HG03432 (cell line): ENCODE data around the gene KIFC3.
"Not testable (repeated sequence)": the region's sequence is repeated elsewhere in the genome, so short reads cannot be mapped to it uniquely, and the experiment has no call there.

Source experiments
- ATAC-seq: cut with Tn5 transposase; IDR thresholded peaks from one replicate; pipeline ENCODE4 v1.9.1; 2021; ENCODE audit warnings: mild to moderate bottlenecking, moderate library complexity; ENCODE audit not compliant: unreplicated experiment

Gene KIFC3

DNA sequence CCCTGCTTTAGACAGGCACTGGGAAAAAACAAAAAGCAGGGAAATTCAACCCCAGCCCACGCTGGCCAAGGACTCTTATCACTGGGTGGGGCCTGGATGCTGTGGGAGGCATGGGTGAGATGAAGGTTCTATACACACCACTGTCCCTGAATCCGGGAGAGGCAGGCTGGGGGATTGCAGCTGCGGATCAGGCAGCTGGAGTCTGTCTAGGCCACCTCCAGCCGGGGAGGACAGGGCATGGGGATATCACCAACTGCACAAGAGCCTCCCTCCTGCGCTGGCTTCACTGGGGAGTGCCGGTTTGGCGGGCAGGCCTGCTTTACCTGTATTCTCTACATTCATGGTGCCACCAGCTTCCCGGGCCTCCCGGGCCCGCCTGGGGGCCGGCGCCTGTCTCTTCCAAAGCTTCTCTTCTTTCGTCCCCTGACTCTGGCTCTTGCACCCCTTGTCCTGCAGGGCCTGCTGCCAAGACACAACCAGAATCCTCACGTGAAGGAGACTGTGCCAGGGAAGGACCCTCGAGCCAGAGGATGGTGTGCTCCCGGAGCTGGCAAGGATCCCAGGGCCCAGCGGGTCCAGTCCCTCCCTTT, 13.9 kb downstream of the KIFC3 start:
- ATAC-seq = no peak

DNA sequence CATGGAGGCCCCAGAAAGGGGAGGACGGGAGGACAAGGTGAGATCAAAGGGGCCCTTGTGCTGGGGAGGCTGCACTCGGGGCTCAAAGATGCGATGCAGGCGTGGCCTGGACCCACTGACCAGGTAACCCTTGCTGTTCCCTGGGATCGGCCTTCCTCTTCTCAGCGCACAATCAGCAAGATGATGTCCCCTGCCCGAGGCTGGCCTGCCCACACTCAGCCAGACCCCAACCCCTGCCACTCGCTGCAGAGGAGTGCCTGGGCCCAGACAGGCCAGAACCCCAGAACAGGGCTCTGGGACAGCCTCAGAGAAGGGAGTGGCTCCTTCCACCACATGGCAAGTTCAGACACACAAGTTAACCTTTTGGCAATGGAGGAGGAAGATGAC, 14.8 kb downstream of the KIFC3 start:
- no peak for ATAC-seq

- ATAC-seq = no peak
Observed at GRCh38 chr16:57786632-57787518, 15.4 kb downstream of the KIFC3 start.

GRCh38 chr16:57785924-57786323, 16.4 kb downstream of the KIFC3 start:
- ATAC-seq = no peak

- no peak for ATAC-seq
Observed at GRCh38 chr16:57785385-57785784, 16.9 kb downstream of the KIFC3 start.

DNA sequence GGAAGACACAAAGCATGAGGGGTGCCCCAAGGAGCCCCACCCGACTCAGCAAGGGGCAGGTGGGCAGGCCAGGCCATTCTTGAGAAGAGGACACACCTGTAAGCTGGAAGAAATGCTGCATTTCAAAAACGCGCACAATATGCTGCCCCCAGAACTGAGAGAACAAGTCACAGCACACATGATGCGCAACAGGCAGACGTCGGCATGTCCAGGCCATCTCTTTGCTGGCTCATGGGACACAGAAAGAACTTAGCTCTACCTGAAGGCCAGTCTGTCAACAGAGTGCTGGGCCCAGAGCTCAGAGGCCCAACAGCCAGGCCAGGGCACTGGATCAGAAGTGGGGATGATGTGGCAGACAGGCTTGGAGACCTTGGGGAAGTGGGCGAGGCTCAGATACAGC, 18.0 kb downstream of the KIFC3 start:
- ATAC-seq = no peak

DNA sequence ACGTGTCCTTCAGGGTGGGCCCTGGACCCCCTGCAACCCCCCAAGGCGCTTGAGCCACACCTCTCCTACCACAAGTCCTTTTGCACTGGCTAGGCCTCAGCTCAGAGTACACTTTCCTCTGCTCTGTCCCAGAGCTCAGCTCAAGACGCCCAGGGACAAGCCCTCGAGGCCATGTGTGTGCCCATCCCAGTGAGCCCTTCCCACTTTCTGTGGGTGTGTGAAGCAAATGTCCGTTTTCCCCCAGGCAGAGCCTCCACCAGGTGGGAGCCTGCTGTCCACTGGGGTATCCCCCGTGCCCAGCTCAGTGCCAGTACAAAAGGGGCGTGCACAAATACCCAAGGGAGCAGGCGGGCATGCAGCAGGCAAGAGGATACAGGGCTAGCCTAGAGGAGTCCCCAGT, 18.4 kb downstream of the KIFC3 start:
- ATAC-seq = no peak

GRCh38 chr16:57783116-57783515, 19.2 kb downstream of the KIFC3 start:
- ATAC-seq = no peak

DNA sequence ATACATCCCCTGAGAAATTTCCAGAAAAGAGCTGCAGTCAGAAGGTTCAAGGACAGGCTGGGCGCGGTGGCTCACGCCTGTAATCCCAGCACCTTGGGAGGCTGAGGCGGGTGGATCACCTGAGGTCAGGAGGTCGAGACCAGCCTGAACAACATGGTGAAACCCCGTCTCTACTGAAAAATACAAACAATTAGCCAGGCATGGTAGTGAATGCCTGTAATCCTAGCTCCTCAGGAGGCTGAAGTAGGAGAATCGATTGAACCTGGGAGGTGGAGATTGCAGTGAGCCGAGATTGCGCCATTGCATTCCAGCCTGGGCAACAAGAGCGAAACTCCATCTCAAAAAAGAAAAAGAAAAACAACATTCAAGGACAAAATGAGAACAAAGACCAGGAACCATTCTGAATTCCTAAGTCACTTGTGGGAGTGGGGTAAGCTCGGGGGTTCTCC, 19.7 kb downstream of the KIFC3 start:
- ATAC-seq = not testable (repeated sequence)

DNA sequence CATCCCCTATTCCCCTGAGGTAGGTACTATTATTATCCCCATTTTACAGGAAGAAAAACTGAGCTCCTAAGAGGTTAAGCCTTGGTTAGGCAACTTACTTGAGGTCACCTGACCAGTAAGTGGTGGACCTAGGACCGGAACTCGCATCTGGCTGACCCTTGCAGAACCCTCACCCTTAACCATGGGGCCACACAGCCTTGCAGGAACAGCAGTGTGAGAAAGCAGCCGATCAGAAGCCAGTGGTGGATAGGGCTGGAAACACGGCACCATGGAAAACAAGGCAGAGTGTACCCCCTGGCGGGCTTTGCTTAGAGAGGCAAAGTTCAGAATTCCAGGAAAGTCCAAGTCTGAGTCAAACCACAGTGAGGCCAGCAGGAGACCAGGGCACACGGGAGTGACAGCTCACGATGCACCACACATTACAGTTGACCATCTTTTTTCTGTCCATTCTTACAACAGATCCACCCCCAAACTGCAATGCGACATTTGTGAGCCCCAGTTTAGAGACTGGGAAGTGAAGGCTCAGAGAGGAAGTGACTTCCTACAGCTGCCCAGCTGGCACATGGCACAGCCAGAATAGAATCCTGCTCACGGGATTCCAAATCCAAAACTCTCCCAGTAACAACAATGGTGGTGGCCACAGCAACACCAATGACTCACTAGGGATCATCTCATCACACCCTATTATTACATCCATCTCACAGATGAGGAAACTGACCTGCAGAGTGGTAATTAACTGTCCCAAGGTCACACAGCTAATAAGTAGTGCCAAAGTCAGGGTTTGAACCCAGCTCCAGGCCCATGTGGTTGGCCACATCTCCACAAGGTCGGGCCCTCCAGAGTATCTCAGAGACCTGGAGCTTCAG, 20.3 kb downstream of the KIFC3 start:
- no peak for ATAC-seq

DNA sequence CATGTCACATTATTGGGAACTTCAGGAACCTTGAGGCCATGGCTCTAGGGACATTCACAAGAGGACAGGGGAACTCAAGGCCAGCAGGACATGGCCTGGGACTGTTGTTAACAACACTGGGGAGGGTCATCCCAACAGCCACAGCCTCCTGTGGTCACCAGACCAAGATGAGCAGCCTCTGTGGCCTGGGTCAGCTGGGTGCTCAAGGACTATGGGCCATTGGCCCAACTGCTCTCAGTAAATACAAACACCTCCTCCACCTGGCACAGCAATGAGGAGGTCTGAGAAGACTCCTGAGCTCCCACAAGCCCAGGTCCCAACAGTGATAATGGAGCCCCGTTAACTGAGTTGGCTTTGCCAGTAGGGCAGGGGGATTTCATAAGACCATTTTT, 20.9 kb downstream of the KIFC3 start:
- no peak for ATAC-seq

DNA sequence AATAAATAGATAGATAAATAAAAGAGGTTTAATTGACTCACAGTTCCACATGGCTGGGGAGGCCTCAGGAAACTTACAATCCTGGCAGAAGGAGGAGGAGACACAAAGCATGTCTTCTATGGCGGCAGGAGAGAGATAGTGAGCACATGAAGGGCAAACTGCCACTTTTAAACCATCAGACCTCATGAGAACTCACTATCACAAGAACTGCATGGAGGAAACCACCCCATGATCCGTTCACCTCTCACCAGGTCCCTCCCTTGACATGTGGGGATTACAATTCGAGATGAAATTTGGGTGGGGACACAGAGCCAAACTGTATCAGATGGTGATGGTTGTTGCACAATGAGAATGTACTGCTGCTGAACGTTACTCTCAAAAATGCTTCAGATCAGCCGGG, 22.5 kb downstream of the KIFC3 start:
- ATAC-seq = not testable (repeated sequence)

- ATAC-seq = no peak
Observed at GRCh38 chr16:57778658-57779057, 23.6 kb downstream of the KIFC3 start.

- ATAC-seq = no peak
Observed at GRCh38 chr16:57775661-57776469, 26.4 kb downstream of the KIFC3 start.

DNA sequence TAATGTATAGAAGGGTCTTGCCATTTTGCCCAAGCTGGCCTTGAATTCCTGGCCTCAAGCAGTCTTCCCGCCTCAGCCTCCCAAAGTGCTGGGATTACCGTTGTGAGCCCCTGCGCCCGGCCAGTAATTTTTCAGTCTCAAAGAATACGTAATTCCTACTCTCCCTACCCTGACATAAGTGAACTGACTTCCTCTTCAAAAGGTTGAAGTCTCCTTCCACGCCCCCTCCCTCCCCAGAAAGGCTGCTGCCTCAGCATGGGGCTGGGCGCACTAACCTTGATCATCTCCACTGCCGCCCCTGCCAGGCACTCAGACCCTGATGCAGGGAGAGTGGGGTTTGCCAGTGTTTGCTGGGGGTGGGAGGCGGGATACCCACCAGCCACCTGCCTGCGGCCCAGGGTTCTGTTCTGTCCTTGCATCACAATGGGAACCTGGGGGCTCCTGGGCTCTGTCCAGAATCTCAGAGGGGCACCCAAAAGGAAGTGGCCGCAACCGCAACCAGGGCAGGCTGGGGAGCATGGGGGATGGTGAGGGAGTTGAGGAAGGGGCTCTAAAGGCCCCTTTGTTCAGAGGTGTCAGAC, 27.5 kb downstream of the KIFC3 start:
- ATAC-seq = no peak

DNA sequence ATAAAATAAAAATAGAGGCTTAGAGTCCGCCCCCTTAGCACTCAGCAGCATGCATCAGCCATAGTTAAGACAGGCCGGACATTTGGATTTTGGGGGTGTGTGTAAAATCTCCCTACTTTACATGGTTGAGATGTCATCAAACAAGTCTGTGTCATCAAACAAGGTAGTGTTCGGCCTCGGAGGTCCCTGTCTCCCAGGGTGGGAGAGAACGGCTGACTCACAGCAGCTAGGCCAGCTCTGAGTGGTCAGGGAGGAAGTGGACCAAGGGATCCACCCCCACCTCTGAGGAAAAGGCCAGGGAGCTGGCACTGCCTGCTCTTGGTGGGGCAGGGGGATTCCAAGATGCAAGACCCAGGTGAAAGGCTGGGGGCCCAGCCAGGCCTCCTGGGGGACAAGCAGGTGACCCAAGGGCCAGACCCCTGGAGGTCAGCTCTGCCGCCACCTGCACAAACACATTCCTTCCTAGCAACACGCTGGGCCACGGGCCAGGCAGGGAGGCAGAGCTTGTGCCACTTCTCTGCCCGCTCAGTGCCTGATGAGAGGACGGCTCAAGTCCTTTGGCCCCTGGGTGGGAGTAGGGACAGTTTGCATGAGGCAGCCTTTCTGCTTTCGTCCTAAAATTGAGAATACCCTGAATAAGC, 28.5 kb downstream of the KIFC3 start:
- no peak for ATAC-seq

- no peak for ATAC-seq
Observed at GRCh38 chr16:57773019-57773418, 29.3 kb downstream of the KIFC3 start.

DNA sequence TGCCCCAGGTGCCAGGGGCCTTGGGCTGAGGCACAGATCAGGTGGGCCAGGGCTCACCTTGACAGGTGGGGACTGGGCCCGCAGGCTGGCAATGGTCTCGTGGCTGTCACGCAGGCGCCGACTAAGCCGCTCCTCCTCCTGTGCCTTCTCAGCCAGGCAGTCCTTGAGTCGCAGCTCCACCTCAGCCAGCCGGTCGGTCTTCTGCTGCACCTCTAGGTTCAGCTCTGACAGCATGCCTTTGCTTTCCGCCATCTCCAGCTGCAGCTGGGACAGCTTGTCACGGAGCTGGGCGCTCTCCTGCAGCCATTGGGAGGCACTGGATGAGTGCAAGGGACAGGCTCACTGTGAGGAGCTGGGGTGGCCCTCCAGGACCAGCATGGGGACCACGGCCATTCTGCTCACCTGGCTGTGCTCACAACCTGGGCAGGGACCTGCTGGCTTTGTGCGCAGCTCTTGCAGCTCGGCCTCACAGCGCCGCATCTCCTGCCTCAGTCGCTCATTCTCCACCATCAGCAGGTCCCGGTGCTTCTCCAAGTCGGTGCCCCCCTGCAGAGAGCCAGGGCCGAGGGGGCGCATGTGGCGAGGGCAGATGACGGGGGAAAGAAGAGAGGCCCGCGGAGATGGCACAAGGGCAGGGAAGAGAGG, 31.0 kb downstream of the KIFC3 start:
- ATAC-seq = no peak

- no peak for ATAC-seq
Observed at GRCh38 chr16:57770361-57770760, 31.9 kb downstream of the KIFC3 start.
